ENCODE data around the gene S100A5. TPM values are rescaled to one million over a fixed set of nuclear protein-coding genes. Genes with fewer than 3 reads are reported as not detected.

Gene S100A5
- total and polyA plus RNA-seq, 9 of the 15 experiments (the other 6 are each of a cell fraction or from before 2014, with no cell fraction given), result 0.56 to 1.4 (median 0.64) TPM; not detected in 5

GRCh38 chr1:153566414-153567371, 26.0 kb upstream of the S100A5 start (continued):
- TF ChIP-seq ZFP91 (CRISPR knock-in tag; IDR thresholded peaks at IDR 0.05) (no peak), ARID4B (CRISPR knock-in tag; IDR thresholded peaks at IDR 0.05) (no peak), TBL1XR1 (IDR thresholded peaks at IDR 0.05; ENCODE audit: low read length in 2 of 2) (peak; percentile 21 to 33; a peak in 1 of 4 replicates), OTX1 (CRISPR knock-in tag; IDR thresholded peaks at IDR 0.05) (no peak), POLR2A (conservative IDR thresholded peaks at IDR 0.05) (peak; percentile 60), ELK3 (CRISPR knock-in tag; IDR thresholded peaks at IDR 0.05) (no peak), CTBP1 (IDR thresholded peaks at IDR 0.05; ENCODE audit: borderline replicate concordance) (peak; percentile 94), HSF4 (CRISPR knock-in tag; IDR thresholded peaks at IDR 0.05; ENCODE audit: borderline replicate concordance) (no peak), ZNF212 (CRISPR knock-in tag; IDR thresholded peaks at IDR 0.05) (no peak), ZBTB26 (CRISPR knock-in tag; IDR thresholded peaks at IDR 0.05) (peak; percentile 28; the same call in 1 of the 2 replicates), USF2 (CRISPR knock-in tag; IDR thresholded peaks at IDR 0.05) (no peak), ETS2 (tag; IDR thresholded peaks at IDR 0.05; ENCODE audit: borderline replicate concordance, poor library complexity, severe bottlenecking) (no peak), TSC22D4 (tag; IDR thresholded peaks at IDR 0.05) (no peak), HDAC8 (tag; IDR thresholded peaks at IDR 0.05) (peak; percentile 79; the same call in 1 of the 2 replicates)

All from K562 (cell line).